GM23338 (cell line): ENCODE data around the gene MEF2A. TPM values are rescaled to one million over a fixed set of nuclear protein-coding genes. Genes with fewer than 3 reads are reported as not detected.

Experiments
- ATAC-seq: fragments of 200-7000 bp; cut with Tn5 transposase; 3 replicates; pipeline ENCODE4 v1.9.1; 2020
- DNase-seq: peaks from one replicate; pipeline ENCODE4 v3.0.0-alpha.2; 2015; ENCODE audit warnings: low spot score
- H2AFZ ChIP-seq: fragments of 200-600 bp; sonication (generic); 2 replicates; pipeline ENCODE4 v1.8.0; 2016; ENCODE audit warnings: antibody characterized with exemption, mild to moderate bottlenecking, moderate library complexity
- H3F3A ChIP-seq: fragments of 200-600 bp; sonication (generic); replicated peaks from 2 replicates; pipeline ENCODE4 v1.8.0; 2017; ENCODE audit warnings: antibody characterized with exemption, mixed run types, low read depth
- H3K27ac ChIP-seq: fragments of 200-600 bp; sonication (generic); 2 replicates; pipeline ENCODE4 v1.6.1; 2016; ENCODE audit warnings: low read depth
- H3K27me3 ChIP-seq: fragments of 200-600 bp; sonication (generic); 2 replicates; pipeline ENCODE4 v1.8.0; 2016; ENCODE audit warnings: mild to moderate bottlenecking, mixed run types, moderate library complexity; ENCODE audit not compliant: insufficient read depth
- H3K36me3 ChIP-seq: fragments of 200-600 bp; sonication (generic); 2 replicates; pipeline ENCODE4 v1.8.0; 2016; ENCODE audit warnings: mild to moderate bottlenecking; ENCODE audit not compliant: insufficient read depth
- H3K4me1 ChIP-seq: fragments of 200-600 bp; sonication (generic); 2 replicates; pipeline ENCODE4 v1.8.0; 2016; ENCODE audit warnings: mild to moderate bottlenecking, moderate library complexity; ENCODE audit not compliant: insufficient read depth
- H3K4me2 ChIP-seq: fragments of 200-600 bp; sonication (generic); 2 replicates; pipeline ENCODE4 v1.7.1; 2017; ENCODE audit warnings: mixed run types
- H3K4me3 ChIP-seq: fragments of 200-600 bp; sonication (generic); 2 replicates; pipeline ENCODE4 v1.6.1; 2016; ENCODE audit warnings: mixed run types
- H3K79me2 ChIP-seq: fragments of 200-600 bp; sonication (generic); replicated peaks from 2 replicates; pipeline ENCODE4 v1.8.0; 2017; ENCODE audit warnings: mild to moderate bottlenecking; ENCODE audit not compliant: insufficient read depth
- H3K9me2 ChIP-seq: fragments of 200-600 bp; sonication (generic); 2 replicates; pipeline ENCODE4 v1.8.0; 2017; ENCODE audit not compliant: insufficient read depth
- H4K20me1 ChIP-seq: fragments of 200-600 bp; sonication (generic); replicated peaks from 2 replicates; pipeline ENCODE4 v1.8.0; 2017; ENCODE audit warnings: mild to moderate bottlenecking; ENCODE audit not compliant: insufficient read depth
- H3K27ac Mint-ChIP-seq: 2 replicates; pipeline ENCODE4 v1.8.0; 2020; ENCODE audit warnings: inconsistent platforms, mild to moderate bottlenecking, moderate library complexity, mixed read lengths
- H3K27me3 Mint-ChIP-seq: 3 replicates; pipeline ENCODE4 v1.8.0; 2022; ENCODE audit warnings: low read depth, mild to moderate bottlenecking, moderate library complexity, mixed read lengths, inconsistent platforms; ENCODE audit not compliant: insufficient read depth, poor library complexity
- H3K36me3 Mint-ChIP-seq: 3 replicates; pipeline ENCODE4 v1.8.0; 2021; ENCODE audit warnings: low read depth, mild to moderate bottlenecking, inconsistent platforms, moderate library complexity, mixed read lengths
- H3K4me1 Mint-ChIP-seq: 3 replicates; pipeline ENCODE4 v1.8.0; 2020; ENCODE audit warnings: mild to moderate bottlenecking, inconsistent platforms, mixed read lengths
- H3K4me3 Mint-ChIP-seq: 3 replicates; pipeline ENCODE4 v1.8.0; 2021; ENCODE audit warnings: moderate library complexity, mild to moderate bottlenecking, inconsistent platforms, mixed read lengths
- H3K9me3 Mint-ChIP-seq: 3 replicates; pipeline ENCODE4 v1.8.0; 2020; ENCODE audit warnings: moderate library complexity, mild to moderate bottlenecking, inconsistent platforms, mixed read lengths
- CREB1 ChIP-seq: fragments of 250-450 bp; sonication (Bioruptor Pico); IDR thresholded peaks from 2 replicates; pipeline ENCODE4 v1.5.0; 2020; ENCODE audit warnings: low read depth, mild to moderate bottlenecking, moderate library complexity
- EZH2 ChIP-seq: fragments of 200-600 bp; sonication (generic); IDR thresholded peaks from one replicate; pipeline ENCODE4 v1.8.0; 2017; ENCODE audit warnings: antibody characterized with exemption, mild to moderate bottlenecking, low read depth; ENCODE audit not compliant: unreplicated experiment
- EZH2phosphoT487 ChIP-seq: fragments of 200-600 bp; sonication (generic); IDR thresholded peaks from one replicate; pipeline ENCODE4 v1.8.1; 2018; ENCODE audit warnings: antibody characterized with exemption; ENCODE audit not compliant: unreplicated experiment
- JUNB ChIP-seq: IDR thresholded peaks from one replicate; pipeline ENCODE4 v1.6.1; 2016; ENCODE audit warnings: antibody characterized with exemption; ENCODE audit not compliant: unreplicated experiment
- NANOG ChIP-seq: IDR thresholded peaks from 2 replicates; pipeline ENCODE4 v1.6.1; 2016; ENCODE audit warnings: antibody characterized with exemption, borderline replicate concordance
- POLR2AphosphoS5 ChIP-seq: IDR thresholded peaks from 2 replicates; pipeline ENCODE4 v1.6.1; 2016; ENCODE audit warnings: antibody characterized with exemption, low read depth
- STAT1 ChIP-seq: IDR thresholded peaks from one replicate; pipeline ENCODE4 v1.6.1; 2016; ENCODE audit warnings: antibody characterized with exemption; ENCODE audit not compliant: unreplicated experiment
- ZNF114 ChIP-seq: fragments of 250-450 bp; sonication (Bioruptor Pico); IDR thresholded peaks from 2 replicates; pipeline ENCODE4 v1.5.0; 2020; ENCODE audit warnings: mild to moderate bottlenecking, moderate library complexity
- ZNF331 ChIP-seq: fragments of 250-450 bp; sonication (Bioruptor Pico); IDR thresholded peaks from 2 replicates; pipeline ENCODE4 v1.5.0; 2020; ENCODE audit warnings: low read depth, mild to moderate bottlenecking, moderate library complexity
- polyA plus RNA-seq: library from polyadenylated mRNA; unstranded; fragments of >200 nt; fragmentation: Nextera tagmentation; extraction: Ambion mirVana; gene quantifications from 2 replicates; pipeline ENCODE4 v1.2.1, GENCODE V29; 2016
- total RNA-seq: library from RNA; depleted of rRNA; stranded (reverse); fragments of >200 nt; shearing (Covaris generic); gene quantifications from 2 replicates; pipeline ENCODE4 v1.2.3, GENCODE V29; 2014
- TF ChIP-seq, protein P1 (sequence below): IDR thresholded peaks from one replicate; pipeline ENCODE4 v1.6.1; 2018; ENCODE audit warnings: antibody characterized with exemption; ENCODE audit not compliant: unreplicated experiment
- TF ChIP-seq, protein P2 (sequence below), 2 experiments: fragments of 200-600 bp in 1 of 2; sonication (generic) in 1 of 2; conservative IDR thresholded peaks; 2 replicates each; pipeline versions ENCODE4 v1.5.1 to v1.6.1; 2016 to 2017; ENCODE audit warnings: antibody characterized with exemption in 2 of 2, low read depth in 2 of 2, mild to moderate bottlenecking in 2 of 2, moderate library complexity in 1 of 2
- TF ChIP-seq, protein P3 (sequence below): IDR thresholded peaks from 2 replicates; pipeline ENCODE4 v1.6.1; 2016; ENCODE audit warnings: antibody characterized with exemption
- TF ChIP-seq, protein P4 (sequence below): fragments of 250-450 bp; sonication (Bioruptor Pico); IDR thresholded peaks from 2 replicates; pipeline ENCODE4 v1.5.0; 2020; ENCODE audit warnings: mild to moderate bottlenecking, moderate library complexity

The MEF2A gene
- total and polyA plus RNA-seq, 2 experiments from 2014 or later = 20.3 to 42.3 TPM

DNA sequence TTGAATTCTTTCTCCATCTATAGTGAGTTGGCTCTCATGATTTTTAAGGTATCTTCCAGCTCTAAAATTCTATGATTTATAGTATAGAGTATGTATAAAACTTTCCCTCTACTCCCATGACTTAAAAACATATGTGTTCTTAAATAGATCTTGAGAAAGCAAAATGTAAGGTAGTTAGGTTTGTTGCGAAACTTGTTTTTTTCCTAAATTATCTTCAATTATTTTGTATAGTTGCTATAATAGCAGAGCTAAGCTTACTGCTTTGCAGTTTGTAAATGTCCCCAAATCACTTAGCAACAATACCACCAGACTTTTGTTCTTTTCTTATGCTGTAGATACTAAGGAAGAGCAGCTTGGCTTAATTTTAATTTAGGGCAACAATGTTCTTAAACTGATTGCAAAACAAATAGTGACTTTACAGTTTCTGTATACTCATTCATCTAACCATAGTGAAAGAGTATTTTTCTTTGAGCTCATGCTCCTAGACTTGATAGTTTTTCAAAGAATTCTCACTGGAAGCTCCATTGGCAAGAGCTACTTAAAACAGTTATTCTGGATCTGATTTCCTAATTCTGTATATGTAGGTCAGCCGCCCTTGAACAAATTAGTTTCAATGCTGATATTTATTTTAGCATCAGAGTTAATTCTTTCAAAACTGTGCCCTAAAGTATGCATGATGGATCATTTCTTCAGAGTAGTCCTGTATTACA is 106.3 kb downstream of the MEF2A start:
- no peak overlapping the region for H3K27ac Mint-ChIP-seq
- peaks cover 5% of the 10 kb centered on the region; the same call in 1 of the 2 replicates for H3K36me3 ChIP-seq
- no peak overlapping the region for H3K27ac ChIP-seq
- no peaks in the 10 kb centered on the region for H4K20me1 ChIP-seq
- no peak overlapping the region for H3K4me2 ChIP-seq
- TF ChIP-seq, protein P1, sequence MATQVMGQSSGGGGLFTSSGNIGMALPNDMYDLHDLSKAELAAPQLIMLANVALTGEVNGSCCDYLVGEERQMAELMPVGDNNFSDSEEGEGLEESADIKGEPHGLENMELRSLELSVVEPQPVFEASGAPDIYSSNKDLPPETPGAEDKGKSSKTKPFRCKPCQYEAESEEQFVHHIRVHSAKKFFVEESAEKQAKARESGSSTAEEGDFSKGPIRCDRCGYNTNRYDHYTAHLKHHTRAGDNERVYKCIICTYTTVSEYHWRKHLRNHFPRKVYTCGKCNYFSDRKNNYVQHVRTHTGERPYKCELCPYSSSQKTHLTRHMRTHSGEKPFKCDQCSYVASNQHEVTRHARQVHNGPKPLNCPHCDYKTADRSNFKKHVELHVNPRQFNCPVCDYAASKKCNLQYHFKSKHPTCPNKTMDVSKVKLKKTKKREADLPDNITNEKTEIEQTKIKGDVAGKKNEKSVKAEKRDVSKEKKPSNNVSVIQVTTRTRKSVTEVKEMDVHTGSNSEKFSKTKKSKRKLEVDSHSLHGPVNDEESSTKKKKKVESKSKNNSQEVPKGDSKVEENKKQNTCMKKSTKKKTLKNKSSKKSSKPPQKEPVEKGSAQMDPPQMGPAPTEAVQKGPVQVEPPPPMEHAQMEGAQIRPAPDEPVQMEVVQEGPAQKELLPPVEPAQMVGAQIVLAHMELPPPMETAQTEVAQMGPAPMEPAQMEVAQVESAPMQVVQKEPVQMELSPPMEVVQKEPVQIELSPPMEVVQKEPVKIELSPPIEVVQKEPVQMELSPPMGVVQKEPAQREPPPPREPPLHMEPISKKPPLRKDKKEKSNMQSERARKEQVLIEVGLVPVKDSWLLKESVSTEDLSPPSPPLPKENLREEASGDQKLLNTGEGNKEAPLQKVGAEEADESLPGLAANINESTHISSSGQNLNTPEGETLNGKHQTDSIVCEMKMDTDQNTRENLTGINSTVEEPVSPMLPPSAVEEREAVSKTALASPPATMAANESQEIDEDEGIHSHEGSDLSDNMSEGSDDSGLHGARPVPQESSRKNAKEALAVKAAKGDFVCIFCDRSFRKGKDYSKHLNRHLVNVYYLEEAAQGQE = no peak
- TF ChIP-seq ZNF114 (CRISPR knock-in tag) (no peak), CREB1 (CRISPR knock-in tag) (no peak), POLR2AphosphoS5 (no peak), EZH2phosphoT487 (no peak), STAT1 (no peak), NANOG (no peak), EZH2 (no peak), ZNF331 (CRISPR knock-in tag) (no peak), JUNB (no peak)
- TF ChIP-seq, protein P2, sequence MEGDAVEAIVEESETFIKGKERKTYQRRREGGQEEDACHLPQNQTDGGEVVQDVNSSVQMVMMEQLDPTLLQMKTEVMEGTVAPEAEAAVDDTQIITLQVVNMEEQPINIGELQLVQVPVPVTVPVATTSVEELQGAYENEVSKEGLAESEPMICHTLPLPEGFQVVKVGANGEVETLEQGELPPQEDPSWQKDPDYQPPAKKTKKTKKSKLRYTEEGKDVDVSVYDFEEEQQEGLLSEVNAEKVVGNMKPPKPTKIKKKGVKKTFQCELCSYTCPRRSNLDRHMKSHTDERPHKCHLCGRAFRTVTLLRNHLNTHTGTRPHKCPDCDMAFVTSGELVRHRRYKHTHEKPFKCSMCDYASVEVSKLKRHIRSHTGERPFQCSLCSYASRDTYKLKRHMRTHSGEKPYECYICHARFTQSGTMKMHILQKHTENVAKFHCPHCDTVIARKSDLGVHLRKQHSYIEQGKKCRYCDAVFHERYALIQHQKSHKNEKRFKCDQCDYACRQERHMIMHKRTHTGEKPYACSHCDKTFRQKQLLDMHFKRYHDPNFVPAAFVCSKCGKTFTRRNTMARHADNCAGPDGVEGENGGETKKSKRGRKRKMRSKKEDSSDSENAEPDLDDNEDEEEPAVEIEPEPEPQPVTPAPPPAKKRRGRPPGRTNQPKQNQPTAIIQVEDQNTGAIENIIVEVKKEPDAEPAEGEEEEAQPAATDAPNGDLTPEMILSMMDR (conservative IDR thresholded peaks at IDR 0.05; ENCODE audit: low read depth in 2 of 2) = no peak
- TF ChIP-seq, protein P3, sequence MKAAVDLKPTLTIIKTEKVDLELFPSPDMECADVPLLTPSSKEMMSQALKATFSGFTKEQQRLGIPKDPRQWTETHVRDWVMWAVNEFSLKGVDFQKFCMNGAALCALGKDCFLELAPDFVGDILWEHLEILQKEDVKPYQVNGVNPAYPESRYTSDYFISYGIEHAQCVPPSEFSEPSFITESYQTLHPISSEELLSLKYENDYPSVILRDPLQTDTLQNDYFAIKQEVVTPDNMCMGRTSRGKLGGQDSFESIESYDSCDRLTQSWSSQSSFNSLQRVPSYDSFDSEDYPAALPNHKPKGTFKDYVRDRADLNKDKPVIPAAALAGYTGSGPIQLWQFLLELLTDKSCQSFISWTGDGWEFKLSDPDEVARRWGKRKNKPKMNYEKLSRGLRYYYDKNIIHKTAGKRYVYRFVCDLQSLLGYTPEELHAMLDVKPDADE = no peak
- TF ChIP-seq, protein P4, sequence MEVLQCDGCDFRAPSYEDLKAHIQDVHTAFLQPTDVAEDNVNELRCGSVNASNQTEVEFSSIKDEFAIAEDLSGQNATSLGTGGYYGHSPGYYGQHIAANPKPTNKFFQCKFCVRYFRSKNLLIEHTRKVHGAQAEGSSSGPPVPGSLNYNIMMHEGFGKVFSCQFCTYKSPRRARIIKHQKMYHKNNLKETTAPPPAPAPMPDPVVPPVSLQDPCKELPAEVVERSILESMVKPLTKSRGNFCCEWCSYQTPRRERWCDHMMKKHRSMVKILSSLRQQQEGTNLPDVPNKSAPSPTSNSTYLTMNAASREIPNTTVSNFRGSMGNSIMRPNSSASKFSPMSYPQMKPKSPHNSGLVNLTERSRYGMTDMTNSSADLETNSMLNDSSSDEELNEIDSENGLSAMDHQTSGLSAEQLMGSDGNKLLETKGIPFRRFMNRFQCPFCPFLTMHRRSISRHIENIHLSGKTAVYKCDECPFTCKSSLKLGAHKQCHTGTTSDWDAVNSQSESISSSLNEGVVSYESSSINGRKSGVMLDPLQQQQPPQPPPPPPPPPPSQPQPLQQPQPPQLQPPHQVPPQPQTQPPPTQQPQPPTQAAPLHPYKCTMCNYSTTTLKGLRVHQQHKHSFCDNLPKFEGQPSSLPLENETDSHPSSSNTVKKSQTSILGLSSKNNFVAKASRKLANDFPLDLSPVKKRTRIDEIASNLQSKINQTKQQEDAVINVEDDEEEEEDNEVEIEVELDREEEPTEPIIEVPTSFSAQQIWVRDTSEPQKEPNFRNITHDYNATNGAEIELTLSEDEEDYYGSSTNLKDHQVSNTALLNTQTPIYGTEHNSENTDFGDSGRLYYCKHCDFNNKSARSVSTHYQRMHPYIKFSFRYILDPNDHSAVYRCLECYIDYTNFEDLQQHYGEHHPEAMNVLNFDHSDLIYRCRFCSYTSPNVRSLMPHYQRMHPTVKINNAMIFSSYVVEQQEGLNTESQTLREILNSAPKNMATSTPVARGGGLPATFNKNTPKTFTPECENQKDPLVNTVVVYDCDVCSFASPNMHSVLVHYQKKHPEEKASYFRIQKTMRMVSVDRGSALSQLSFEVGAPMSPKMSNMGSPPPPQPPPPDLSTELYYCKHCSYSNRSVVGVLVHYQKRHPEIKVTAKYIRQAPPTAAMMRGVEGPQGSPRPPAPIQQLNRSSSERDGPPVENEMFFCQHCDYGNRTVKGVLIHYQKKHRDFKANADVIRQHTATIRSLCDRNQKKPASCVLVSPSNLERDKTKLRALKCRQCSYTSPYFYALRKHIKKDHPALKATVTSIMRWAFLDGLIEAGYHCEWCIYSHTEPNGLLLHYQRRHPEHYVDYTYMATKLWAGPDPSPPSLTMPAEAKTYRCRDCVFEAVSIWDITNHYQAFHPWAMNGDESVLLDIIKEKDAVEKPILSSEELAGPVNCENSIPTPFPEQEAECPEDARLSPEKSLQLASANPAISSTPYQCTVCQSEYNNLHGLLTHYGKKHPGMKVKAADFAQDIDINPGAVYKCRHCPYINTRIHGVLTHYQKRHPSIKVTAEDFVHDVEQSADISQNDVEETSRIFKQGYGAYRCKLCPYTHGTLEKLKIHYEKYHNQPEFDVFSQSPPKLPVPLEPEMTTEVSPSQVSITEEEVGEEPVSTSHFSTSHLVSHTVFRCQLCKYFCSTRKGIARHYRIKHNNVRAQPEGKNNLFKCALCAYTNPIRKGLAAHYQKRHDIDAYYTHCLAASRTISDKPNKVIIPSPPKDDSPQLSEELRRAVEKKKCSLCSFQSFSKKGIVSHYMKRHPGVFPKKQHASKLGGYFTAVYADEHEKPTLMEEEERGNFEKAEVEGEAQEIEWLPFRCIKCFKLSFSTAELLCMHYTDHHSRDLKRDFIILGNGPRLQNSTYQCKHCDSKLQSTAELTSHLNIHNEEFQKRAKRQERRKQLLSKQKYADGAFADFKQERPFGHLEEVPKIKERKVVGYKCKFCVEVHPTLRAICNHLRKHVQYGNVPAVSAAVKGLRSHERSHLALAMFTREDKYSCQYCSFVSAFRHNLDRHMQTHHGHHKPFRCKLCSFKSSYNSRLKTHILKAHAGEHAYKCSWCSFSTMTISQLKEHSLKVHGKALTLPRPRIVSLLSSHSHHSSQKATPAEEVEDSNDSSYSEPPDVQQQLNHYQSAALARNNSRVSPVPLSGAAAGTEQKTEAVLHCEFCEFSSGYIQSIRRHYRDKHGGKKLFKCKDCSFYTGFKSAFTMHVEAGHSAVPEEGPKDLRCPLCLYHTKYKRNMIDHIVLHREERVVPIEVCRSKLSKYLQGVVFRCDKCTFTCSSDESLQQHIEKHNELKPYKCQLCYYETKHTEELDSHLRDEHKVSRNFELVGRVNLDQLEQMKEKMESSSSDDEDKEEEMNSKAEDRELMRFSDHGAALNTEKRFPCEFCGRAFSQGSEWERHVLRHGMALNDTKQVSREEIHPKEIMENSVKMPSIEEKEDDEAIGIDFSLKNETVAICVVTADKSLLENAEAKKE (CRISPR knock-in tag) = no peak
- no peak overlapping the region for H3K4me3 Mint-ChIP-seq
- H3K79me2 ChIP-seq = 0 out of 2 replicates have a peak, but pooled peaks cover 2% of the 10 kb centered on the region
- no peak for DNase-seq
- no peak overlapping the region for H3K4me3 ChIP-seq
- H2AFZ ChIP-seq = no peak overlapping the region
- H3K9me3 Mint-ChIP-seq = no peaks in the 10 kb centered on the region
- no peaks in the 10 kb centered on the region for H3F3A ChIP-seq
- H3K4me1 Mint-ChIP-seq = no peaks in the 10 kb centered on the region
- peaks cover 22% of the 10 kb centered on the region for H3K36me3 Mint-ChIP-seq
- H3K4me1 ChIP-seq = no peaks in the 10 kb centered on the region
- H3K9me2 ChIP-seq = no peaks in the 10 kb centered on the region
- ATAC-seq = no peak
- H3K27me3 Mint-ChIP-seq = peaks cover 2% of the 10 kb centered on the region
- no peaks in the 10 kb centered on the region for H3K27me3 ChIP-seq
